Brain microvascular endothelial cell (primary cell): ENCODE measurements around the gene CSTF3.

Experiments used
- DNase-seq: peaks from one replicate; pipeline ENCODE4 v3.0.0-alpha.2; 2020
- H3K27ac ChIP-seq: fragments of 250-450 bp; sonication (Bioruptor Pico); 2 replicates; pipeline ENCODE4 v1.5.1; 2020; ENCODE audit warnings: mild to moderate bottlenecking, moderate library complexity
- H3K27me3 ChIP-seq: fragments of 250-450 bp; sonication (Bioruptor Pico); replicated peaks from 2 replicates; pipeline ENCODE4 v1.5.1; 2020; ENCODE audit warnings: mild to moderate bottlenecking
- H3K36me3 ChIP-seq: fragments of 250-450 bp; sonication (Bioruptor Pico); replicated peaks from 2 replicates; pipeline ENCODE4 v1.5.1; 2020; ENCODE audit warnings: mild to moderate bottlenecking
- H3K4me3 ChIP-seq: 2 replicates; pipeline ENCODE4 v1.5.1; 2011; ENCODE audit warnings: low read depth, mild to moderate bottlenecking, control low read depth, low read length, moderate library complexity
- CTCF ChIP-seq: IDR thresholded peaks from 2 replicates; pipeline ENCODE4 v1.5.1; 2011; ENCODE audit warnings: low read depth, mild to moderate bottlenecking, moderate library complexity, low read length, control low read depth, inconsistent platforms; ENCODE audit errors: missing control alignments
- in situ Hi-C: cut with HindIII; loops from 2 replicates; pipeline ENCODE4 v1.10.0; 2017; ENCODE audit warnings: low sequenced_read_pairs, low pct_ligation_motif_present

Gene CSTF3

DNA sequence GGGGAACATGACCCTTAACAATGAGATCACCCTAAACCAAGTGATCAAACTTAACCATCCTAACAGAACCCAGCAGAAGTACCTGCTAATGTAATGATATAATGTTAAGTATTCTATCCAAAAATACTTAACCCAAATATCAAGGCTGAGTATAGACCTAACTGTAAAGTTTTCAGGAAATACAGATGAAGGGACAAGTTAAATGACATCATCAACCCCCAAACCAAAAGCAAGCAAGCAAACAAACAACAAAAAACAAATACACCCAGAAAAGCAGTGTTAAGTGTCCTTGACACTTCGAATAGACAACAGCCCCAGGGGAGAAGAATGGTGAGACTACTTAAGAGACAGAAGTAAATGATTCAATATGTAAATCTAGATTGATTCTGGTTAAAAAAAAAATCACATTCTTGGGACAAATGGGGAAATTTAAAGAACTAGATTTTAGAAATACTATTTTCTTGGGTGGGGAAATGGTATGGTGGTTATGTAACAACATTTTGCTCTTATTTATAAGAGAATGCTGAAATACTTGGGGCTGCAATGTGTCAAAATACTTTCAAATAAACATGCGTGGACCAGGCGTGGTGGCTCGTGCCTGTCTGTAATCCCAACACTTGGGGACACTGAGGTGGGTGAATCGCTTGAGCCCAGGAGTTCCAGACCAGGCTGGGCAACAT, 2.5 kb downstream of the CSTF3 start:
- in situ Hi-C loops, result no loop called here
- Histone ChIP-seq H3K27me3 (no peaks in the 10 kb centered on the region), H3K4me3 (no peak overlapping the region), H3K36me3 (peaks cover 2% of the 10 kb centered on the region), H3K27ac (no peak overlapping the region)
- no peak for TF ChIP-seq CTCF
- DNase-seq, result no peak

DNA sequence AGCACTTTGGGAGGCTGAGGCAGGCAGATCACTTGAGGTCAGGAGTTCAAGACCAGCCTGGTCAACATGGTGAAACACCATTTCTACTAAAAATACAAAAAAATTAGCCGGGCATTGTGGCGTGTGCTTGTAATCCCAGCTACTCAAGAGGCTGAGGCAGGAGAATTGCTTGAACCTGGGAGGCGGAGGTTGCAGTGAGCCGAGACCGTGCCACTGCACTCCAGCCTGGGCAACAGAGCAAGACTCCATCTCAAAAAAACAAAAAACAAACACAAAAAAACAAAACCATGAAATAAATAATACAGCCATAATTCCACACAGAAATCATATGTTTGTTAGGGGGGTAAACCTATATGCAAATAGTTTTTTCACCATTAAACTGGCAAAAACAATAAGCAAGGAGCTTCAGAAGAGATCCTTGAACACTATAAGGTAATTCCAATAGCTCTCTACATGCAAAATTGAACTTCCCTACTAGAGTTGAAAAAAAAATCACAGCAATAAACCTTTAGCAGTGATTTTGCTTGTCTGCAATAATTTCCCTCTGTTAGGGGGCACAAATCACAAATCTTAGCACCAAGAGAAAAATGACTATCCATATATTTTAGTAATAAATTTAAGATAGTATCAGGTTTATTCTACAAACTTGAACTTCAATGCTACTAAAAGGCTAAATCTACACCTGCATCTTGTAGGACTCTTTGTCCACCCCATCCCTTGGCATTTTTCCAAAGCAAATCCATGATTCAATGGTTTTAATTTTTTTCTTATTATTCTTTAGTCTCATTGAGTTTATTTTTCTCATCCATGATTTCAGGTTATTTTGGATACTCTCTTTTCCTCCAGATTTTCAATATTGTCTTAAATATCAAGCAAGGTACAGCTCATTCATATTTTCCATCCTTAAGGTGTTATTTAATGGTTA, 3.9 kb downstream of the CSTF3 start:
- Histone ChIP-seq H3K27ac (no peak overlapping the region), H3K4me3 (no peak overlapping the region), H3K36me3 (peaks cover 2% of the 10 kb centered on the region), H3K27me3 (no peaks in the 10 kb centered on the region)
- DNase-seq, result no peak
- TF ChIP-seq CTCF, result no peak
- in situ Hi-C loops, result no loop called here

GRCh38 chr11:33151399-33151798, 9.9 kb downstream of the CSTF3 start:
- no peaks in the 10 kb centered on the region for H3K27me3 ChIP-seq
- H3K27ac ChIP-seq, result no peak overlapping the region
- no peak for DNase-seq
- H3K4me3 ChIP-seq, result no peak overlapping the region
- peaks cover 2% of the 10 kb centered on the region for H3K36me3 ChIP-seq
- no peak for TF ChIP-seq CTCF
- in situ Hi-C loops, result no loop called here

DNA sequence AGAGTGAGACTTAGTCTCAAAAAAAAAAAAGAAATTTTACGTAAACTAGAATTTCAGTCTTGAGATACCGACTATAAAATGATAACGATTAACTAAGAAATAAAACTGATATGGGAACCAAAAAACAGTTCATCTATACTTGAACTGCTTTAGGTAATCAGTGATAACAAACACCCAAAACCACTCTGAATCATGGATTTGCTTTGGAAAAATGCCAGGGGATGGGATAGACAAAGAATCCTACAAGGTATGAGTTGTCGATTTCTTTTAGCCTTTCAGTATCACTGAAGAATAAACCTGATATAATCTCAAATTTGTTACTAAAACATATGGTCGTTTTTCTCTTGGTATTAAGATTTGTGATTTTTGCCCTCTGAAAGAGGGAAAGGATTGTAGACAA, 13.7 kb downstream of the CSTF3 start:
- peak; percentile 49 for DNase-seq
- in situ Hi-C loops, result no loop called here
- no peak overlapping the region for H3K27ac ChIP-seq
- no peak for TF ChIP-seq CTCF
- no peaks in the 10 kb centered on the region for H3K27me3 ChIP-seq
- H3K36me3 ChIP-seq, result no peaks in the 10 kb centered on the region
- H3K4me3 ChIP-seq, result no peak overlapping the region

DNA sequence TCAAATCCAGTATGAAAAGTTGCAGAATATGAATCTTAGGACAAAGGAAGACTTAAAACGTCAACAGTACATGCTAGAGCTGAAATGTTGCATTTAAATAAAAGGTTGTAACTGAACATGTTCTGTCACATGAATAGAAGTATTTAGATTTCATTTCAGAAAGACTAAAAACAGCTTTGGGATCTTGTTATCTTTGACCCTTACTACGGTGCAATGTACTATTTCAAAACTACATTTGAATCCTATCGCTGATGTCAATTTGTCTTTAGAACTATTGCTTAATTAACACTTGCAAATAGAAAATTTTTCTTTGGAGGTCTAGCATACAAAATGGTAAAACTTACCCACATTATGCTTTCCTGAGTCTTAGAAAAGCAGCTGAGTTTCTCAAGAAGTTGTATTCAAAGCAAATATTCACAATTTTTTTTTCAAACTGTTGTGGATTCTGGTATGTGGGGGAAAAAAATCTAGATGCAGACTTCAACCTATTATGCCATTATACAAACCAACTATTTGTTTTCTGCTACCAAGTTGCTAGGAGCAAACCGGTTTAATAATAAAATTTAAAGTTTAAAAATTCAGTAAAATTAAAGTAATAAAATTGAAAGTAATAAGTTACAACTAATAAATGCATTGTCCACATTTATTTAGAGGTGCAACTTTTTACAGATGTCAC, 25.4 kb downstream of the CSTF3 start:
- no peak for TF ChIP-seq CTCF
- in situ Hi-C loops, result no loop called here
- Histone ChIP-seq H3K27me3 (no peaks in the 10 kb centered on the region), H3K36me3 (peaks cover 10% of the 10 kb centered on the region), H3K27ac (peak overlapping the region; percentile 26), H3K4me3 (no peak overlapping the region)
- DNase-seq, result no peak
